Adrenal gland (tissue), 12 donors: ENCODE results near the gene MICU1. TPM values are rescaled to one million over a fixed set of nuclear protein-coding genes. Genes with fewer than 3 reads are reported as not detected.
A peak's percentile ranks its signal among the peaks of the same experiment; 100 is the strongest.

Experiments used
- DNase-seq, 7 donors: peaks; one replicate each; pipeline ENCODE4 v3.0.0-alpha.2; 2019 to 2020
- H3K27ac ChIP-seq, 5 donors: fragments of 200-600 bp; sonication (generic) in 4 of 5; 1 replicate in 3 of 5; 2 replicates in 2 of 5; pipeline versions ENCODE4 v1.5.1 to v1.8.0; 2016 to 2020; ENCODE audit warnings: mild to moderate bottlenecking in 1 of 5
- H3K27me3 ChIP-seq: fragments of 200-600 bp; 2 replicates; pipeline ENCODE4 v1.8.0; 2021
- H3K36me3 ChIP-seq, 2 donors: fragments of 200-600 bp; replicated peaks in 1 of 2; 1 replicate in 1 of 2; 2 replicates in 1 of 2; pipeline versions ENCODE4 v1.5.1 to v1.8.0; 2018 to 2022
- H3K4me1 ChIP-seq, 2 donors: fragments of 200-600 bp; replicated peaks in 1 of 2; 1 replicate in 1 of 2; 2 replicates in 1 of 2; pipeline versions ENCODE4 v1.5.1 to v1.8.0; 2018 to 2021
- H3K4me3 ChIP-seq, 4 donors: fragments of 200-600 bp; sonication (generic) in 3 of 4; one replicate each; pipeline ENCODE4 v1.5.1; 2016 to 2018
- H3K9me3 ChIP-seq, 3 donors: fragments of 200-600 bp; sonication (generic) in 1 of 3; replicated peaks in 1 of 3; 1 replicate in 2 of 3; 2 replicates in 1 of 3; pipeline versions ENCODE4 v1.5.1 to v1.8.0; 2016 to 2021
- CTCF ChIP-seq, 6 experiments: fragments of 450-650 bp in 4 of 6; fragments of 200-600 bp in 2 of 6; sonication (generic) in 1 of 6; IDR thresholded peaks; 1 replicate in 5 of 6; 2 replicates in 1 of 6; pipeline versions ENCODE4 v1.5.1 to v1.8.0; 2016 to 2021; ENCODE audit warnings: antibody characterized with exemption in 6 of 6, mild to moderate bottlenecking in 2 of 6, moderate library complexity in 1 of 6
- POLR2A ChIP-seq, 2 donors: fragments of 450-650 bp; IDR thresholded peaks; one replicate each; pipeline ENCODE4 v1.6.1; 2017; ENCODE audit warnings: antibody characterized with exemption in 2 of 2, mild to moderate bottlenecking in 2 of 2, moderate library complexity in 1 of 2
- WGBS, 4 donors: extraction: QIAGEN DNeasy Blood & Tissue Kit in 2 of 4; methylation state at CpG; one replicate each; pipeline versions ENCODE4 v1.1.5 to v1.1.7; 2013 to 2017; 5-methylcytosine and 5-hydroxymethylcytosine counted together
- intact Hi-C, 2 donors: fragments of 100-400 bp; cut with DNase I; formaldehyde crosslinking; loops; one replicate each; pipeline versions ENCODE4 v1.14.1 to v1.15.0; 2022 to 2023
- polyA plus RNA-seq, 3 donors: library from polyadenylated mRNA; stranded (reverse); fragments of 200-250 nt in 2 of 3; fragments of 350-450 nt in 1 of 3; fragmentation: Illumina TruSeq in 1 of 3; extraction: RNeasy Lipid Tissue Mini Kit (QIAGEN cat#74804) in 1 of 3; gene quantifications; one replicate each; pipeline ENCODE4 v1.2.3, GENCODE V29; 2013 to 2014
- total RNA-seq, 9 donors: library from RNA; depleted of rRNA in 4 of 9; stranded (reverse); fragments of >200 nt in 4 of 9; fragments of 120-200 nt in 1 of 9; fragmentation: NEBNext Ultra II Directional in 1 of 9; extraction: Animal tissue kit (Norgen Biotek cat#: 25700) in 1 of 9; gene quantifications; one replicate each; pipeline versions ENCODE4 v1.1.0 to v1.2.4, GENCODE V29; 2013 to 2023
- donor health status: healthy with polysubstance abuse.
- donor health status: Bipolar disorder and iron deficiency.
- donor health status: DM: yes; HTN: yes; CAD: no.
- donor health status: DM: no; HTN: no; CAD: no.
- donor health status: DM: no; HTN: no; CAD: no.
- donor health status: DM: yes; HTN: yes; CAD: no.

Gene MICU1
- total and polyA plus RNA-seq, 12 donors, result 56.5 to 122 (median 90.2) TPM

- WGBS, 4 donors, result 82 to 90% (median 84%) methylated on average over 7 of the region's 7 CpGs
- peaks cover 0 to 17% of the 10 kb centered on the region in 2 donors for H3K36me3 ChIP-seq
- peaks cover 3 to 11% of the 10 kb centered on the region in 2 donors for H3K4me1 ChIP-seq
- H3K9me3 ChIP-seq, result no peaks in the 10 kb centered on the region
- intact Hi-C loops, result loop anchor here (5.0 kb wide), 2 partner anchors 467 to 472 kb away; no protein-coding TSS in a partner anchor
- H3K27ac ChIP-seq, result peak overlapping the region in 1 of 5 donors; percentile 27
- no peak for DNase-seq
- no peak for TF ChIP-seq CTCF (IDR thresholded peaks at IDR 0.05)
- no peaks in the 10 kb centered on the region for H3K27me3 ChIP-seq
- no peak overlapping the region for H3K4me3 ChIP-seq
These were observed 260.6 kb downstream of the MICU1 start for GRCh38 chr10:72365106-72365895.

- peak; percentile 86 to 97 (median 92) for DNase-seq
- Histone ChIP-seq H3K36me3 (peaks cover 0 to 17% of the 10 kb centered on the region in 2 donors), H3K4me3 (no peak overlapping the region), H3K9me3 (no peaks in the 10 kb centered on the region), H3K27ac (peak overlapping the region in 3 of 5 donors; percentile 27 to 38 (median 32)), H3K4me1 (peaks cover 3 to 11% of the 10 kb centered on the region in 2 donors), H3K27me3 (no peaks in the 10 kb centered on the region)
- 2 to 6% (median 5%) methylated on average over 5 to 12 of the region's 12 CpGs for WGBS, 4 donors
- intact Hi-C loops, result loop anchor here in 1 of 2 donors (5.0 kb wide), 1 partner anchor 333 kb away; no protein-coding TSS in a partner anchor
- TF ChIP-seq POLR2A (IDR thresholded peaks at IDR 0.05) (no peak), CTCF (IDR thresholded peaks at IDR 0.05) (peak; percentile 85 to 98 (median 96))
These were observed 261.6 kb downstream of the MICU1 start for GRCh38 chr10:72364239-72364777.

- WGBS, 4 donors, result 71 to 77% (median 75%) methylated on average over 4 of the region's 4 CpGs
- no peak for DNase-seq
- Histone ChIP-seq H3K4me3 (no peak overlapping the region), H3K27ac (no peak overlapping the region), H3K4me1 (peaks cover 13 to 19% of the 10 kb centered on the region in 2 donors), H3K36me3 (no peaks in the 10 kb centered on the region), H3K9me3 (no peaks in the 10 kb centered on the region), H3K27me3 (no peaks in the 10 kb centered on the region)
- intact Hi-C loops, result no loop called here
- TF ChIP-seq POLR2A (IDR thresholded peaks at IDR 0.05) (no peak), CTCF (IDR thresholded peaks at IDR 0.05) (no peak)
These were observed 268.9 kb downstream of the MICU1 start for GRCh38 chr10:72356987-72357386.

GRCh38 chr10:72356115-72356514 is 269.8 kb downstream of the MICU1 start:
- H3K9me3 ChIP-seq, result no peaks in the 10 kb centered on the region
- H3K4me1 ChIP-seq, result peaks cover 13 to 23% of the 10 kb centered on the region in 2 donors
- H3K4me3 ChIP-seq, result no peak overlapping the region
- TF ChIP-seq CTCF (IDR thresholded peaks at IDR 0.05) (no peak), POLR2A (IDR thresholded peaks at IDR 0.05) (no peak)
- no peaks in the 10 kb centered on the region for H3K36me3 ChIP-seq
- no peak for DNase-seq
- H3K27ac ChIP-seq, result no peak overlapping the region
- WGBS, 4 donors, result 71 to 82% (median 74%) methylated on average over 6 of the region's 6 CpGs
- intact Hi-C loops, result no loop called here
- H3K27me3 ChIP-seq, result no peaks in the 10 kb centered on the region
